Motor neuron (in vitro differentiated cells): ENCODE measurements around the gene NPAP1. TPM values are rescaled to one million over a fixed set of nuclear protein-coding genes. Genes with fewer than 3 reads are reported as not detected.
A peak's percentile ranks its signal among the peaks of the same experiment; 100 is the strongest.

Source experiments
- ATAC-seq, 8 experiments: fragments of 200-7000 bp; cut with Tn5 transposase; replicated peaks in 6 of 8; 2 replicates each; pipeline ENCODE4 v1.8.0; 2021; ENCODE audit warnings: mild to moderate bottlenecking in 8 of 8, moderate library complexity in 8 of 8
- H3K27ac ChIP-seq, 2 donors: fragments of 250-450 bp; sonication (Bioruptor Pico); 2 replicates each; pipeline ENCODE4 v1.9.0; 2021; ENCODE audit warnings: antibody characterized with exemption in 2 of 2, mild to moderate bottlenecking in 2 of 2, moderate library complexity in 1 of 2
- H3K4me1 ChIP-seq, 2 donors: fragments of 250-450 bp; sonication (Bioruptor Pico); replicated peaks in 1 of 2; 2 replicates each; pipeline ENCODE4 v1.6.1; 2021; ENCODE audit warnings: antibody characterized with exemption in 2 of 2, mild to moderate bottlenecking in 2 of 2, moderate library complexity in 1 of 2
- H3K4me3 ChIP-seq, 5 donors: fragments of 250-450 bp; sonication (Bioruptor Pico); 2 replicates each; pipeline ENCODE4 v1.9.0; 2021; ENCODE audit warnings: antibody characterized with exemption in 5 of 5, mild to moderate bottlenecking in 5 of 5, moderate library complexity in 4 of 5
- WGBS, 10 experiments: fragments of 450-650 bp; shearing (Covaris generic); methylation state at CpG; one replicate each; pipeline ENCODE4 v1.0.0; 2022; 5-methylcytosine and 5-hydroxymethylcytosine counted together
- in situ Hi-C, 9 experiments: fragments of 400-800 bp; cut with MboI; loops; one replicate each; pipeline ENCODE4 v1.15.0; 2021; ENCODE audit warnings: low sequenced_read_pairs in 9 of 9, low pct_unique_long_range_greater_than_20kb in 2 of 9; ENCODE audit not compliant: unreplicated experiment in 9 of 9
- total RNA-seq, 8 experiments: library from RNA; unstranded; fragments of 300-600 nt; gene quantifications; 2 replicates each; pipeline versions ENCODE4 v1.2.3 to v1.2.4, GENCODE V29; 2022

Gene NPAP1
- total RNA-seq, 8 experiments from 2014 or later: under 0.01 to 0.52 (median 0.15) TPM

GRCh38 chr15:24696201-24696600 lies 20.6 kb downstream of the NPAP1 start:
- ATAC-seq: no peak
- no peak overlapping the region for H3K27ac ChIP-seq
- in situ Hi-C loops: no loop called here
- peaks cover 0 to 7% of the 10 kb centered on the region in 2 donors for H3K4me1 ChIP-seq
- 0 to 100% (median 45%) methylated on average over 1 to 3 of the region's 3 CpGs; no CpG with 5 or more reads in 1 of the 10 experiments for WGBS, 10 experiments
- H3K4me3 ChIP-seq: no peak overlapping the region

GRCh38 chr15:24696842-24697241 lies 21.3 kb downstream of the NPAP1 start:
- Histone ChIP-seq H3K4me3 (no peak overlapping the region), H3K4me1 (peaks cover 0 to 7% of the 10 kb centered on the region in 2 donors), H3K27ac (peak overlapping the region in 1 of 2 donors; percentile 34)
- ATAC-seq: peak in 3 of 8 experiments; percentile 36 to 53 (median 42)
- in situ Hi-C loops: no loop called here
- WGBS, 10 experiments: 10 to 57% (median 40%) methylated on average over 1 to 5 of the region's 9 CpGs; no CpG with 5 or more reads in 3 of the 10 experiments

GRCh38 chr15:24718289-24719082 lies 42.9 kb downstream of the NPAP1 start:
- in situ Hi-C loops: no loop called here
- H3K4me1 ChIP-seq: no peaks in the 10 kb centered on the region
- WGBS, 10 experiments: 8 to 100% (median 34%) methylated on average over 1 to 2 of the region's 5 CpGs; no CpG with 5 or more reads in 6 of the 10 experiments
- ATAC-seq: no peak
- H3K4me3 ChIP-seq: no peak overlapping the region
- H3K27ac ChIP-seq: no peak overlapping the region

- Histone ChIP-seq H3K27ac (no peak overlapping the region), H3K4me3 (no peak overlapping the region), H3K4me1 (peaks cover 0 to 5% of the 10 kb centered on the region in 2 donors)
- 0 to 88% (median 63%) methylated on average over 1 to 2 of the region's 2 CpGs; no CpG with 5 or more reads in 1 of the 10 experiments for WGBS, 10 experiments
- ATAC-seq: no peak
- in situ Hi-C loops: no loop called here
Measured at GRCh38 chr15:24729760-24730159, 54.2 kb downstream of the NPAP1 start.
